HG02885 (cell line): ENCODE data around the gene MMD2.

Source experiments
- ATAC-seq: cut with Tn5 transposase; IDR thresholded peaks from one replicate; pipeline ENCODE4 v1.9.1; 2021; ENCODE audit warnings: mild to moderate bottlenecking; ENCODE audit not compliant: unreplicated experiment, poor library complexity

MMD2 gene

DNA sequence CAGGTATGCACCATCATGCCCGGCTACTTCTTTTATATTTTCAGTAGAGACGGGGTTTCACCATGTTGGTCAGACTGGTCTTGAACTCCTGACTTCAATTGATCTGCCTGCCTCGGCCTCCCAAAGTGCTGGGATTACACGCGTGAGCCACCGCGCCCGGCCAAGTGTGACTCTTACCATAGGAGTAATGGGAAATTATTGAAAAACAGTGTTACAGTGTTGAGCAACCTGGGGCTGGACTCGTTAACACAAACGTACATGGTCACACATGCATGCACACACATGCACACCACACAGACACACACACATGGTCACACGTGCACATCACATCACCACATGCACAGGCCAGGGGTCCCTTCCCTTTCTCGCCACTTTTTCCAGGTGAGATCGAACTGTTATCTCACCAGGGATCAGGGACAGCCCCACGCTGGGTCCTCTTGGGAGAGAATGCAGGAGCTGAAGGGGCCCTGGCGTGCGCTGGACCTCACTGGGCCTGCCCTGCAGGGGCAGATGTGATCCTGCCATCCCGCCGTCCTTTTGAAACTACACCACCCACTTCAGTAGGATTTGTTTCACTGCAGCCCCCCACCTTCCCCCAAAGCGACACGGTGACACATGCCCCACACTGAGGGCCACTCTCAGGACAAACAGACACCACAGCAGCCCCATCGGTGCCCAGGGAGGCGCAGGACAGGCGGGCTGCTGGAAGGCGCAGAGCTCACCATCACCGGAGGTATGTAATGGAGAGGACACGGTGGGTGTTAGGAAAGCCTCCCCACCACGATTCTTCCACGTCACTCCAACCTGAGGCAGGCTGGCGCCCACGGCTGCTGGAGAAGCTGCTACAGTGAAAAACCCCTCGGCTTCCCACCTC, 85.7 kb downstream of the MMD2 start:
- no peak for ATAC-seq

DNA sequence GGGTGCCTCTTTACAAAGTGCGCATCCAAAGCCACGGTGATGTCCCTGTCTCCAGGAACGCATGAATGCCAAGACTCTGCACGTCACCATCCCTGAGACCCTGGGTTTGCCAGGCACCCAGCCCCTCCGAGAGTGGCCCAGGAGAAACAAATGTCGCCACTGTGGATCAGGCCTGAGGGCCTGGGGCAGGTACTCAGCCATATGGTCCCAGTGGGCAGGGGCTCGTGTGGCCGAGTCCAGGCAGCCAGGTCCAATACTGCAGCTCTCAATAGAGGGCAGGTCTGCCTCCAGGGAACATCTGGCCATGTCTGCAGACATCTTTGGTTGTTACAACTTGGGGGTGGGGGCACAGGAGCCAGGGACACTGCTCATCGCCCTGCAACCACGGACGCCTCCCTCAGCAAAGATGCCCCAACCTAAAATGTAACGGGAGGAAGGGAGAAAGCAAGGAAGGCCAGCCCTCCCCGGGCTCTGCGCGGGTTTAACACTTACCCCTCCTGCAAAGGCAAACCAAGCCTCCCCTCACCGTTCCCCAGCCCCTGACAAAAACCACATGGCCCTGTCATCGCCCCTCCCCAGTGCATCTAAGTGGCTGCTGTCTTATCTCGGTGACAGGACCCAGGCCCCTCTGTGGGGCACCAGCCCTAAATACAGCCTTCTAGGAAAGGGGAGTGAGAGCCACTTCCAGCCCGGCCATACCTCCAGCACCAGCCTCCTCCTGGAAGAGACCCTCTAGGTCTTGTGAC, 86.9 kb downstream of the MMD2 start:
- ATAC-seq, result no peak

DNA sequence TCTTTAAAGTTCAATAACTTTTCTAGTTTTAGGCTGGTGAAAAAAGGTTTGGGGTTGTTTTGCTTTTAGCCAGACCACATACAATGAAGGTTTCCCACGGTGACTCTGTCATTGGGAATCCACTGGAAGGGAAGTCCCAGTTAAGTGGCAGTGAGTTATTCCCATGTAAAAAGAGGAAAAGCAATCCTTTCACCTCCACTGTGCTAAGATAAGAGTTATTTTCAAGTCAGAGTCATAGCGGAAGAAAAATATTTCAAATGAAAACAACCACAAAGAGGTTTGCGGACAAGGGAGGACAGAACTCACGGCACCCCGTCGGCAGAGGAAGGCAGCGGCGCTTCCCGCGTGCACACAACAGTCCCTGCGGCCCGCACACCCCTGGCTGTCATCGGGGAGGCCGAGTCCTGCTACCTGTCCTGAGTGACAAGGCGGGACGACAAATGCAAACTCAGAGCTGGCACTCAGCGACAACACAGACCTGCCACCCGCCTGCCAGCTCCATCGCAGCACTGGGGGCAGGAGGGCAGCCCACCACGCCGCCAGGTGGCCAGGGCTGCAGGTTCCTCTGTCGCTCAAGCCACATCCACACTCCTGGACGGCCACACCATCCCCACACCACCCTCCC, 87.8 kb downstream of the MMD2 start:
- ATAC-seq, result no peak

DNA sequence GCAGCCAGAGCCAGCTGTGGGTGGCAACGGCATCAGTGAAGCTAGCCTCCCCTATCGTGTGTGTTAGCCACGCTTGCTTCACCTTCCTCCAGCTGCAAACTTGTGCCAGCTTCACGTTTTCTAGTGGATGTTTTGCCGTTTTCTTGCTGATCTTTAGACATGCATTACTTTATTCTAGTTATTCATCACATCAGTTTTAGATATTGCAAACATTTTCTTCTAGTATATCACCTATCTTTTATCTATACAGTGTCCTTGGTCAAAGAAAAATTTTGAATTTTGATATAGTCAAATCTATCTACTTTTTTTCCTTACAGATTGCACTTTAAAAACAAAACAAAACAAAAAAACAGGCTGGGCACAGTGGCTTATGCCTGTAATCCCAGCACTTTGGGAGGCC, 90.5 kb downstream of the MMD2 start:
- no peak for ATAC-seq

DNA sequence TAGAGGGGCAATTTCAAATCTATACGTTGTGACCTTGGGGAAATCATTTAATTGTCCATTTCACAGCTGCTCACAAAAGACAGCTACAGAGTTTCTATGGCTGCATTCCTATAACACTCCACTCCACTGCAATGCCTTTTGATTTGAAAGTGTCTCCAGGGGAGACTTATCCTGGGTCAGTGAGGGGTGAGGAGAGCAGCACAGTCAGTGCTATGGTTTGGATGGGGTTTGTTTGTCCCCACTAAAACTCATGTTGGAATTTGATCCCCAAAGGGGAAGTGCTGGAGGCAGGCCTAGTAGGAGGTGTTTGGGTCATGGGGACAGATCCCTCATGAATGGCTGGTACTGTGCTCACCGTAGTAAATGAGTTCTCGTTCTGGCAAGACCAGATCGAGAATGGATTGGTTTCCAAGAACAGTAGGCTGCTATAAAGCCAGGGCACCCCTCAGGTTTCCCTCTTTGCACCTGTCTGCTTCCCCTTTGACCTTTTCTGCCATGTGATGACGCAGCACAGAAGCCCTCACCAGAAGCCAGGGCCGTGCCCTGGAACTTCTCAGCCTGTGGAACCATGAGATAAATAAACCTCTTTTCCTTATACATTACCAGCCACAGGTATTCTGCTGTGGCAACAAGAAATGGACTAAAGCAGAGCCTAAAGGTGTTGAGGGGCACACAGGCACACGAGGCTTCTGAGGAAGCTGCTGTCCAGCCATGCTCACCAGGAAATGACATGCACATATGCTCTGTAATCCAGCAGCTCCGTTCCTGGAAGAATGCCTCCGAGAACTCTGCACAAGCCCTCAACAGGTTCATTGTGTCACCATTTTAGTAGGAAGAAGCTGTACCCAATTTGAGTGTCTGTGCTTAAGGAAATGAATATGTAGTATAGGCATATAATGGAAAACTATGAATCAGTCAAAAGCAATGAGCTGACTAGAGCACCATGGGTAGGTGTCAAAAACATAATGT, 92.2 kb downstream of the MMD2 start:
- ATAC-seq, result no peak

DNA sequence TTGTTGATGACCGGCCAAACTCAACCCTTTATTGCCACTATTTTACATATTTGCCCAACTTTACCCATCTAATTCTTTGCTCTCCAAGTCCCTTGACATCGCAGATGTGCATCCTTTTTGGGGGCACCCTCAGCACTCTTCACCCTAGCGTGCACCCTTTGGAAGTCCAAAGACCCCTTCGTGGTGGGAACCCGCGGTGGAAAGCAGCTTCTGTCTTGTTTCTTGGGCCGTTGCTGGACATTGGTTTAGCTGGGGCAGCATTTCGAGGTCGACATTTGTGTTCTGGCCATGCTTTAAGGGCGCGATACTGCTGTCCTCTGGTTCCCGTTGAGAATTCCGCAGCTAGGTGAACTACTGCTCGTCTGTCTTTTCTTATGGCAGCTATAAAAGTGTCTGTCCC, 96.8 kb downstream of the MMD2 start:
- ATAC-seq, result no peak

DNA sequence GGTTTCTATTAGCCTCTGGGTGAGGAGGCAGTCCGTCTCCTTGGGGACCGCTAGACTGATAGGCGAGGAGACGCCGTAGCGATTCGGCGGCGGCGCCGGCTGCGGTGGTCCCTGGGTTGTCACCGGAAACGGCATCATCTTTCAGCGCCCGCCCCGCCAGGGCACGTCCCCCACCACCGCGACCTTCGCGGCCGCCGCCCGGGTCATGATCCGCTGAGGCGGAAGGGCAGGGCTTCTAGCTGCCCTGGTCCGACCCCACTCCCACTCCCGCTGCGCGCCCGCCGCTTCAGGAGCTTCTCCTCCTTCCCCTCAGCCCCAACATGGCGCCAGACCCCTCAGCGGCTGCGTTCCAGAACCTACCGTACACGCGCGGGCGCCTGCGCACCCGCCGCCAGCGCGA, 97.3 kb downstream of the MMD2 start, which contains the start of gene PAPOLB:
PAPOLB (minus strand) TSS at position 358 of the 400 bp plus-strand sequence; CDS start at position 138, 220 bp downstream.
- ATAC-seq, result no peak

DNA sequence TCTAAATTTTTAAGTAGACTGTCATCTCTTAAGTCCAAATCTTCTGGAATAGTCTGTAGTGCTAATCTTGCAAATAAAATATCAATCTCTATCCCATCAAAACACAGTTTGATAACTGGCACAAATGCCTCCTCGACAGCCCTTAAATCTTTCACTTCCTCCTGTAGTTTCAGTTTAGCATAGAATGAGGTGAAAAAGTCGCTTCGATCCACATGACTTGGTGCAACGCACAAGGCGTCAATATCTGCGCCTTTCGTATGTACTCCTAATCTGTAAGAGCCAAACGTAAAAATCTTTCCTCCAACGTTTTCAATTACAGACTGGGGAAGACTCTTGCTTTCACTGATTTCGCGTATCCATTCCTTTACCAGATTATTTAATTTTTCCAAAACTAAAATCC, 97.8 kb downstream of the MMD2 start:
- ATAC-seq, result no peak

DNA sequence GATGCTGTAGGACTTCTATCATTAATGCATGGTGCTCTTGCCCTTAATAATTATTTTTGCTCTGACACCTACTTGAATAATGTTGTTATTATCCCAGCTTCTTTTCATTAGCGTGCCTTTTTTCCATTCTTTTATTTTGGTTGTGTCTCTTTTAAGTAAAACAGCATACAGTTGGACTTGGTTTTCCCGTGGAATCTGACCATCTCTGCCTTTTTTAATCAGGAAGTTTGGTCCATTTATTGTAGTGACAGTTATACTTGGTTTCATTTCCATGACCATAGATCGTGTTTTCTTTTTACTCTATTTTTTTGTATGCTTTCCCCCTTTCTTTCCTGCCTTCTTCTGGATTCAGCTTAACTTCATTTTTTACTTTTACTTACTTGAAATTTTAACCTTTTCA, 101.8 kb downstream of the MMD2 start:
- no peak for ATAC-seq

DNA sequence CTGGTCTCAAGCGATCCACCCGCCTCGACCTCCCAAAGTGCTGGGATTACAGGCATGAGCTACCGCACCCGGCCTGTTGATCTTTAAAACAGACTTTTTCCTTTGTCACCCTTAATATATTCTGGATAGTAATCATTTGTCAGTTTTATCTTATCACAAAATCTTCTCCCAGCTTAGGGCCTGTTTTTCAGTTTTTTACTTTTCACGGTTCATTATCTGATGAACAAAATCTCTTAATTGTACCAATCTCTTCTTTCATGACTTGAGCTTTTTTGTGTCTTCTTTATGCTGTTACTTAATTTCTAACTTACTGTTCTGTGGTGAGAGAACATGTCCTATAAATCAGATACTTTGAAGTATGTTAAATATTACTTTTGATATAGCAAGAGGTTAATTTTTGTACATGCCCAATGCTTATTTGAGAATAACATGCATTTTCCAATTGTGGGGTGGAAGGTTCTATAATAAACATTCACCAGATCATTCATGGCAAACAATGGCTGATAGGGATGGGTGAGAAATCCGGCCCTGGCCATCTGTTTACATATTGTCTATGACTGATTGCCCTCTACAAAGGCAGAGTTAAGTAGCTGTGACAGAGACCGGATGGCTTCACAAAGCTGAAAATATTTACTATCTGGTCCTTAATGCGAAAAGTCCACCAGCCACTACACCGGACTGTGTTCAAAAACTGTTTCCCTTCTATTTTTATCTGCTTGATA, 102.5 kb downstream of the MMD2 start:
- no peak for ATAC-seq
